Osteoblast (primary cell): ENCODE data around the gene RNF133. TPM values are rescaled to one million over a fixed set of nuclear protein-coding genes. Genes with fewer than 3 reads are reported as not detected.

Source experiments
- DNase-seq: peaks from one replicate; pipeline ENCODE4 v3.0.0; 2011; ENCODE audit warnings: low spot score, mixed read lengths; ENCODE audit not compliant: insufficient read length; ENCODE audit errors: missing footprints
- H2AFZ ChIP-seq: 2 replicates; pipeline ENCODE4 v1.6.0; 2011; ENCODE audit warnings: mild to moderate bottlenecking, low read length
- H3K27ac ChIP-seq: 2 replicates; pipeline ENCODE4 v1.5.1; 2011; ENCODE audit warnings: mild to moderate bottlenecking, low read depth, low read length, moderate library complexity
- H3K27me3 ChIP-seq: 2 replicates; pipeline ENCODE4 v1.6.0; 2012; ENCODE audit warnings: mild to moderate bottlenecking, control low read depth, inconsistent platforms, low read length, moderate library complexity; ENCODE audit not compliant: insufficient read depth
- H3K36me3 ChIP-seq: 2 replicates; pipeline ENCODE4 v1.5.1; 2011; ENCODE audit warnings: mild to moderate bottlenecking, low read length, control low read depth, moderate library complexity; ENCODE audit not compliant: insufficient read depth
- H3K4me1 ChIP-seq: 2 replicates; pipeline ENCODE4 v1.5.1; 2011; ENCODE audit warnings: mild to moderate bottlenecking, low read length, control low read depth, moderate library complexity; ENCODE audit not compliant: insufficient read depth
- H3K4me2 ChIP-seq: 2 replicates; pipeline ENCODE4 v1.6.0; 2011; ENCODE audit warnings: mild to moderate bottlenecking, low read length; ENCODE audit not compliant: insufficient read depth
- H3K4me3 ChIP-seq: fragments of 200-600 bp; sonication (generic); 3 replicates; pipeline ENCODE4 v1.5.1; 2012; ENCODE audit warnings: mild to moderate bottlenecking, low read length, inconsistent platforms; ENCODE audit not compliant: insufficient read depth
- H3K79me2 ChIP-seq: 2 replicates; pipeline ENCODE4 v1.6.0; 2012; ENCODE audit warnings: mild to moderate bottlenecking, low read length, control low read depth, inconsistent platforms; ENCODE audit not compliant: insufficient read depth
- H3K9me3 ChIP-seq: 2 replicates; pipeline ENCODE4 v1.5.1; 2011; ENCODE audit warnings: low read depth, low read length, control low read depth
- H4K20me1 ChIP-seq: 2 replicates; pipeline ENCODE4 v1.6.0; 2012; ENCODE audit warnings: mild to moderate bottlenecking, low read length, control low read depth; ENCODE audit not compliant: insufficient read depth
- total RNA-seq: library from RNA; depleted of rRNA; stranded (reverse); fragments of >200 nt; gene quantifications from 2 replicates; pipeline ENCODE4 v1.2.3, GENCODE V29; 2012
- TF ChIP-seq, protein P1 (sequence below): IDR thresholded peaks from 2 replicates; pipeline ENCODE4 v1.5.1; 2011; ENCODE audit warnings: mild to moderate bottlenecking, low read depth, low read length, moderate library complexity; ENCODE audit errors: extremely low read depth

Gene RNF133
- total RNA-seq, 1 donor: 0.36 TPM

- Histone ChIP-seq H3K9me3 (no peaks in the 10 kb centered on the region), H3K27me3 (no peaks in the 10 kb centered on the region)
- no peak for DNase-seq
These were observed 7.2 kb downstream of the RNF133 start for GRCh38 chr7:122691569-122692235.

DNA sequence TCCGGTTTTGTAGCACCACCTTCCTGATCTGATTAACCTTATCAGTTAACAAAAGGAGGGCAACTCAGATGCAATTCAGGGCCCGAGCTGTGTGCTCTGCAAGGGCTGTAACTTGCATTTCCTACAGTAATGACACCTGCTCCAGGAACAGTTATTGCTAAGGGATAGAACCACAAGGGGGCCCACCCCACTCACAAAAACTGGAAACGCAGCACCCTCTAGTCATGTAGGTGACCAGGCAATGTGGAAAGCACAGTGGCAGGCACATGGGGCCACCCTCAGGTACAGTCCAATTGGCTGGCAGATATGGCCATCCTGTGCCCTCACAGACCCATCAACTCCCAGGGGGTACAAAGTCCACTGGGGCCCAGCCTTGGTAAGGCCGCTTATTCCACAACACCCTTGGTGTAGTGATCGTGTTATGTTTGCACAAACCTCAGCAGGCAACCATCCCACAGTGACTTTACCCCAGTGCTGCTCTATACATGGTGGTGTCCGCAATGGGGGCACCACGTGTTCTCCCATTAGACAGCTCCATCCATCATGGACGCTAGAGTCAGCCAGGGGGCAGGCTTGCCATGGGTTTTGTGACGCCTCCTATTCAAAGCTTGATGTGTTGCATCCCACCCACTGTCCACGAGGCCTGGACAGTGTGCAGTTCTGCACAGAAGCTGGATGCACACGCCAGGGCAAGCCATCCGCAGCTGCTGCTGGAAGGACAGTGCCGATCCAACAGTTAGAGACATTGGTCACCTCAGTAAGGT is 9.4 kb downstream of the RNF133 start:
- no peaks in the 10 kb centered on the region for H3K27me3 ChIP-seq
- TF ChIP-seq, protein P1, sequence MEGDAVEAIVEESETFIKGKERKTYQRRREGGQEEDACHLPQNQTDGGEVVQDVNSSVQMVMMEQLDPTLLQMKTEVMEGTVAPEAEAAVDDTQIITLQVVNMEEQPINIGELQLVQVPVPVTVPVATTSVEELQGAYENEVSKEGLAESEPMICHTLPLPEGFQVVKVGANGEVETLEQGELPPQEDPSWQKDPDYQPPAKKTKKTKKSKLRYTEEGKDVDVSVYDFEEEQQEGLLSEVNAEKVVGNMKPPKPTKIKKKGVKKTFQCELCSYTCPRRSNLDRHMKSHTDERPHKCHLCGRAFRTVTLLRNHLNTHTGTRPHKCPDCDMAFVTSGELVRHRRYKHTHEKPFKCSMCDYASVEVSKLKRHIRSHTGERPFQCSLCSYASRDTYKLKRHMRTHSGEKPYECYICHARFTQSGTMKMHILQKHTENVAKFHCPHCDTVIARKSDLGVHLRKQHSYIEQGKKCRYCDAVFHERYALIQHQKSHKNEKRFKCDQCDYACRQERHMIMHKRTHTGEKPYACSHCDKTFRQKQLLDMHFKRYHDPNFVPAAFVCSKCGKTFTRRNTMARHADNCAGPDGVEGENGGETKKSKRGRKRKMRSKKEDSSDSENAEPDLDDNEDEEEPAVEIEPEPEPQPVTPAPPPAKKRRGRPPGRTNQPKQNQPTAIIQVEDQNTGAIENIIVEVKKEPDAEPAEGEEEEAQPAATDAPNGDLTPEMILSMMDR: no peak
- no peaks in the 10 kb centered on the region for H3K9me3 ChIP-seq
- no peak overlapping the region for H3K4me3 ChIP-seq
- H4K20me1 ChIP-seq: no peaks in the 10 kb centered on the region
- H2AFZ ChIP-seq: no peak overlapping the region
- H3K79me2 ChIP-seq: no peaks in the 10 kb centered on the region
- DNase-seq: no peak
- H3K27ac ChIP-seq: no peak overlapping the region
- H3K36me3 ChIP-seq: no peaks in the 10 kb centered on the region
- no peak overlapping the region for H3K4me2 ChIP-seq
- H3K4me1 ChIP-seq: no peaks in the 10 kb centered on the region

More at GRCh38 chr7:122691569-122692235, 7.2 kb downstream of the RNF133 start:
- Histone ChIP-seq H4K20me1 (no peaks in the 10 kb centered on the region), H2AFZ (no peak overlapping the region), H3K4me2 (no peak overlapping the region), H3K4me3 (no peak overlapping the region), H3K27ac (no peak overlapping the region), H3K4me1 (no peaks in the 10 kb centered on the region), H3K79me2 (no peaks in the 10 kb centered on the region), H3K36me3 (no peaks in the 10 kb centered on the region)
- TF ChIP-seq, protein P1: no peak

- Histone ChIP-seq H3K79me2 (no peaks in the 10 kb centered on the region), H3K27me3 (no peaks in the 10 kb centered on the region), H3K4me3 (no peak overlapping the region), H3K4me1 (no peaks in the 10 kb centered on the region), H3K36me3 (no peaks in the 10 kb centered on the region), H4K20me1 (no peaks in the 10 kb centered on the region), H3K27ac (no peak overlapping the region), H2AFZ (no peak overlapping the region), H3K9me3 (no peaks in the 10 kb centered on the region), H3K4me2 (no peak overlapping the region)
- no peak for DNase-seq
- TF ChIP-seq, protein P1: no peak
These were observed 10.4 kb downstream of the RNF133 start for GRCh38 chr7:122688400-122688998.

DNA sequence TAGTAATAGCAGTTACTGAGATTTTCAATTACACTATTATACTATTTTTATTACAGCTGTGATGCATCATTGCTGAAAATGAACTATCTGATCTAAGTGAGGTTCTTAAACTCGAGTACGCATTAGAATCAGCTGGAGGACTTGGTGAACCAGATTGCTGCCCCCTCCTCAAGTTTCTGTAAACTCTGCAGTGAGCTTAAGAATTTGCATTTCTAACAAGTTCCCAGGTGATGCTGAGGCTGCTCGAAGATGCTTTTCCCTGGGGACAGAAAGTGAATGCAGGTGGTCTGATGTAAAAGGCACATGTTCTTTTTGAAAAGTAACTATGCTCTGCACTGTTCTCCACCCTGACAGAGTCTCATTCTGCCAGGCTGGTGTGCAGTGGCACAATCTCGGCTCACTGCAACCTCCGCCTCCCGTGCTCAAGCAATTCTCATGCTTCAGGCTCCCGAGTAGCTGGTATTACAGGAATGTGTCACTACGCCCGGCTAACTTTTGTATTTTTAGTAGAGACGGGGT is 12.5 kb downstream of the RNF133 start:
- DNase-seq: no peak
- H4K20me1 ChIP-seq: no peaks in the 10 kb centered on the region
- no peaks in the 10 kb centered on the region for H3K79me2 ChIP-seq
- no peaks in the 10 kb centered on the region for H3K4me1 ChIP-seq
- no peak overlapping the region for H3K27ac ChIP-seq
- H3K4me2 ChIP-seq: no peak overlapping the region
- H3K27me3 ChIP-seq: no peaks in the 10 kb centered on the region
- H3K4me3 ChIP-seq: no peak overlapping the region
- H3K36me3 ChIP-seq: no peaks in the 10 kb centered on the region
- no peak overlapping the region for H2AFZ ChIP-seq
- TF ChIP-seq, protein P1: no peak
- no peaks in the 10 kb centered on the region for H3K9me3 ChIP-seq
